Mesodermal cell (in vitro differentiated cells): ENCODE measurements around the gene E2F4.

ENCODE experiments used
- H3K27ac ChIP-seq: 2 replicates; pipeline ENCODE4 v1.7.0; 2013; ENCODE audit warnings: mild to moderate bottlenecking, low read depth, low read length, moderate library complexity; ENCODE audit not compliant: severe bottlenecking
- H3K36me3 ChIP-seq: 2 replicates; pipeline ENCODE4 v1.7.1; 2013; ENCODE audit warnings: mild to moderate bottlenecking, low read length, moderate library complexity; ENCODE audit not compliant: control insufficient read depth, insufficient read depth
- H3K4me1 ChIP-seq: one replicate; pipeline ENCODE4 v1.7.1; 2013; ENCODE audit warnings: mild to moderate bottlenecking, low read length; ENCODE audit not compliant: insufficient read depth, control insufficient read depth, poor library complexity, severe bottlenecking
- H3K4me3 ChIP-seq: 2 replicates; pipeline ENCODE4 v1.7.0; 2013; ENCODE audit warnings: low read length, control low read depth, mild to moderate bottlenecking; ENCODE audit not compliant: insufficient read depth, poor library complexity, severe bottlenecking; ENCODE audit errors: extremely low read depth
- H3K9me3 ChIP-seq: 2 replicates; pipeline ENCODE4 v1.7.1; 2013; ENCODE audit warnings: mild to moderate bottlenecking, low read length, moderate library complexity; ENCODE audit not compliant: control insufficient read depth
- WGBS, 2 experiments: methylation state at CpG; one replicate each; pipeline ENCODE4 v1.1.5; 2013; ENCODE audit warnings: missing lambda C conversion rate in 2 of 2; ENCODE audit not compliant: insufficient coverage in 2 of 2; 5-methylcytosine and 5-hydroxymethylcytosine counted together

E2F4 gene

DNA sequence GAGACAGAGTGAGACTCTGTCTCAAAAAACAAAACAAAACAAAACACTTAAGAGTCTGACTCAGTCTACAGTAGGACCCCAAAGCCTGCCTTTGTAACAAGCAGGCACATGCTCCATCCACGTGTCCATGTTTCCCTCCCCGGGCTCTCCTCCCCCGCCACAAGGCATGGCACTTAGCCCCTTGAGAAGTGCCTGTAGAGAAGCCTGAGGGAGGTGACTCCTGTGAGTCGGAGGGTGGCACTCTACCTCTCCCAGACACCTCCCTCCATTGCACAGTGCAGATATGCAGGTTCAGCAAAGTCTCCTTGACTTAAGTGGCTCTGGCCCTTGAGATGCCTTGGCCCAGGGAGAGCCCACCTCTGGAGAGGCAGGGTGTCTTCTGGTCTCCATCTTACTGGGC lies 48.6 kb downstream of the E2F4 start:
- 75 to 100% methylated on average over 1 of the region's 4 CpGs for WGBS, 2 experiments
- no peak overlapping the region for H3K4me3 ChIP-seq
- H3K4me1 ChIP-seq = peaks cover 56% of the 10 kb centered on the region
- peak overlapping the region; percentile 97 for H3K27ac ChIP-seq
- peaks cover 53% of the 10 kb centered on the region for H3K36me3 ChIP-seq
- H3K9me3 ChIP-seq = no peaks in the 10 kb centered on the region

DNA sequence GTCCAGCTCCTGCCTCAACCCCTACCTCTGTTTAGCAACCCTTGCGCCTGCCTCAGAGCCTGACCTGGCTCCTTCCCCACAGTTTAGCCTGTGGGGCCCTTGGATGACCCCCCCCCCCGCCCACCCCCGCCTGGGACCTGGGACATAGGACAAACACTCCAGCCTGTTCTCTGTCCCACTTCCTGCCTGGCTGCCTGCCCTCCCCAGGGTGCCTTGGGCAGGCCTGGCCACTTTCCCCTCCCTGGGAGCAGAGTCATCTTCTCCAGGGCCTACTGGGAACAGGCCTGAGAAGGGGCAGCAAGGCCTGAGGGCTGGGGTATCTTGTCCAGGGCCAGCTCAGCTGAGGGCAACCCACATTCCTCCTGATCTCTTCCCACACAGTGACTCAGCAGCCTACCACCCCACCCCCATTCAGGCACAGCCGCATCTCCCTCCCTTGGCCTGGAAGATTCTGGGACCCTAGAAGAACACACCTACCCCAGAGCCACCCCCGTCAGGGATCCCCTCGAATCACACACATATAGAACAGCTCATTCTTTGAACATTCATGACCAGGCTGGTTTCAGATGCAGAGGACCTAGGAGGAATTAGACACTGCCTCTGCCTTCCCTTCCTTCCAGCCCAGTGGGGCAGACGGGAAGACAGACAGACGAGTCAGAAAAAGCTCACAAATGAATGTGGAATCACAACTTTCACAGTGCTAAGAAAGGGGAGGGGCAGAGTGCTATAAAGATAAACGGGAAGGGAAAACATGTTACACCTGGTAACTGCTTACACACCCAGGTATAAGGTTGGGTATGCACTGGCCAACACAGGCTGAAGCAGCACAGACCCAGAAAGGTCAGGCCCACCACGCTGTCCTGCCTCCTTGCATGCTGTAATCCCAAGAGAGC lies 49.3 kb downstream of the E2F4 start:
- 75 to 79% methylated on average over 3 to 6 of the region's 10 CpGs for WGBS, 2 experiments
- Histone ChIP-seq H3K4me3 (no peak overlapping the region), H3K9me3 (no peaks in the 10 kb centered on the region), H3K27ac (peak overlapping the region; percentile 97), H3K36me3 (peaks cover 45% of the 10 kb centered on the region), H3K4me1 (peaks cover 58% of the 10 kb centered on the region)

DNA sequence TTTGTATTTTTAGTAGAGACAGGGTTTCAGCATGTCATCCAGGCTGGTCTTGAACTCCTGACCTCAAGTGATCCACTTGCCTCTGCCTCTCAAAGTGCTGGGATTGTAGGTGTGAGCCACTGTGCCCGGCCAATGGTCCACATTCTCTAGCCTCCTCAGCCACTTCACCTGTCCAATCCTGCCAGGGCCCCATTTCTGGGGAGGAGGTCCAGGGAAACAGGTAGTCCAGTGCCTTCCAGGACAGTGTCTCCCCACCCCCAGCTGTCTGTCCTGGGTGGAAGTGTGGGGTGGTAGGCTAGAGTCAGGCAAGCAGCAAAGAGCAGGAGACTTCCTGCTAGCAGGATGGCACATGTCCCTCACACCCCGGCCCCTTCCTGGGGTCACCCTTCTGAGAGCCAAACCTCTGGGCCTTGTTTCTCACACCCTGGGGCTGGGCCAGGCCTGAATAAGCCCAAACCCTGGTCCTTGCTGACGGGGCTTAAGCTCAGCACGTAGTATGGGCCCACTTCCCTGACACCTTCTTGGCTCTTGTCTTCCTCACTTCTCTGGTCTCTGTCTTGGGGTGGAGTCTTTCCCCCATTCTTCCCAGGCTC lies 50.3 kb downstream of the E2F4 start:
- peaks cover 58% of the 10 kb centered on the region for H3K4me1 ChIP-seq
- 87 to 93% methylated on average over 3 of the region's 4 CpGs for WGBS, 2 experiments
- peak overlapping the region; percentile 97 for H3K27ac ChIP-seq
- no peak overlapping the region for H3K4me3 ChIP-seq
- peaks cover 36% of the 10 kb centered on the region for H3K36me3 ChIP-seq
- H3K9me3 ChIP-seq = no peaks in the 10 kb centered on the region

DNA sequence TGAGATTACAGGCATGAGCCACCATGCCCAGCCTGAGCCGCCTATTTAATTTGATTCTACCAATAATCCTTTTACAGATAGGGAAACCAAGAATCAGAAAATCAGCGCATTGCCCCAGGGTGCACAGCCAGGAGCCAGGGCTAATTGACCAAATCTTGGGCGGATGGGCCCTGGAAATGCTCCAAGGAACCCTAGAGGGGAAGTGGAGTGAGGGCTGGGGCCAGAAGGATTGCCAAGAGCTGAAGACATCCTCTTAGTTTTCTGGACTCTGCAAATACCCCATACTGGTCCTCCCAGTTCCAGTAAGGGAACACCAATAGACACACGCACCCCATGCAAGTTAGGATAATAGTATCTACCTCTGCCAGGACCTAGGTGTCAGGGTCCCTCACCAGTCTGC lies 51.5 kb downstream of the E2F4 start:
- H3K27ac ChIP-seq = peak overlapping the region; percentile 96
- peaks cover 67% of the 10 kb centered on the region for H3K4me1 ChIP-seq
- no peak overlapping the region for H3K4me3 ChIP-seq
- H3K9me3 ChIP-seq = no peaks in the 10 kb centered on the region
- peaks cover 23% of the 10 kb centered on the region for H3K36me3 ChIP-seq
- WGBS, 2 experiments = 95 to 98% methylated on average over 4 of the region's 4 CpGs

DNA sequence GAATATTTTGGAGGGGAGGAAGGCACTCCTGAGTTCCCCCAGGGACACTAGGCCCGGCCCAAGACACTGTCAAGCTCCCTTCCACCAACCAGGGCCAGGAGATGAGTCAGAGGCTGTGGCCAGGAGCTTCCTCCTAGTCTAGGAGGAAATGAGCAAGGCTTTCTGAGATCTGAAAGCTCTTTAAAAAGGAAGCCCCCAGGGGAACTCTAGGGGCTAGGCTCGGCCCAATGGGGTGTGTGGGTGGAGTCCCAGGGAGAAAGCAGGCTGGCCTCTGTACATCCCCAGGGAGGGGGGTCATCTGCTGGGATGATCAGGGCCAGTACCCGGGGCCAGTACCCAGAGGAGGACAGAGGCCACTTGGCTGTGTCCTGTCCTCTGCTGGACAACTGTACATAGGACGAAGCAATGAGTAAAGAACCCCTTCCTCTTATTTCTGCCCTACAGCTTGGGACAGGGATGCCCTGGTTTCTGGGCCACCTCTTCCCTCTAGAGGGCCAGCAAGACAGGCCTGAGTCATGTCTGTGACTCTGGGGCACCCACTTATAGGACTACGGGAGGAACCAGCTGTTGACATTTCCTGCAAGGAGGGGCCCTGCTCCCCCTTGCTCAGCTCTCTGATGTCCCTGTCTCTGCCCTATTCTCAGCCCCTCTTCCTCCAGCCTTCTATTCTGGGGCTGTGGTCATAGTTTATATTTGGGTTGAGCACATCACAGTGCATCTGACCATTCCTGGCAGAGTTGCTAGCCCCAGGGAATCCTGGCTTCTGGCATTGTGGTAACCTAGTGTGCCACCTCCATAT lies 52.6 kb downstream of the E2F4 start:
- H3K4me3 ChIP-seq = peak overlapping the region; percentile 86
- 56 to 72% methylated on average over 4 to 5 of the region's 5 CpGs for WGBS, 2 experiments
- H3K4me1 ChIP-seq = peaks cover 68% of the 10 kb centered on the region
- H3K36me3 ChIP-seq = peaks cover 13% of the 10 kb centered on the region
- no peaks in the 10 kb centered on the region for H3K9me3 ChIP-seq
- peak overlapping the region; percentile 96 for H3K27ac ChIP-seq

DNA sequence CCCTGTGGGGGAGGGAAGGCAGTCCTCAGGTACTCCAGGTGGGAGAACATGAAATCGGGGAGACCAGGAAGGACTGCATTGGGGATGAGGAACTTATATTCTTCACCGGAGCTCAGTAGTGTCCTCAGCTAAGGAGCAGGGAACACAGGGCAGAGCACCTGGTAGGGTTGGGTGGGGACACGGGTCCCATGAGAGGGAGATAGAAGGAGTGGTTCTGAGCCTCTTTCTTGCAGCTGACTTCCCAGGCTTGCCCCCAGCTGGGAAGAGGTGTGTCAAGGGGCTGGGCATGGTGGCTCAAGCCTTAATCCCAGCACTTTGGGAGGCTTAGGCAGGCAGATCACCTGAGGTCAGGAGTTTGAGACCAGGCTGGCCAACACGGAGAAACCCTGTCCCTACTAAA lies 53.2 kb downstream of the E2F4 start:
- WGBS, 2 experiments = 84 to 88% methylated on average over 3 to 4 of the region's 4 CpGs
- peak overlapping the region; percentile 96 for H3K27ac ChIP-seq
- H3K4me1 ChIP-seq = peaks cover 62% of the 10 kb centered on the region
- peak overlapping the region; percentile 86 for H3K4me3 ChIP-seq
- peaks cover 8% of the 10 kb centered on the region for H3K36me3 ChIP-seq
- no peaks in the 10 kb centered on the region for H3K9me3 ChIP-seq

DNA sequence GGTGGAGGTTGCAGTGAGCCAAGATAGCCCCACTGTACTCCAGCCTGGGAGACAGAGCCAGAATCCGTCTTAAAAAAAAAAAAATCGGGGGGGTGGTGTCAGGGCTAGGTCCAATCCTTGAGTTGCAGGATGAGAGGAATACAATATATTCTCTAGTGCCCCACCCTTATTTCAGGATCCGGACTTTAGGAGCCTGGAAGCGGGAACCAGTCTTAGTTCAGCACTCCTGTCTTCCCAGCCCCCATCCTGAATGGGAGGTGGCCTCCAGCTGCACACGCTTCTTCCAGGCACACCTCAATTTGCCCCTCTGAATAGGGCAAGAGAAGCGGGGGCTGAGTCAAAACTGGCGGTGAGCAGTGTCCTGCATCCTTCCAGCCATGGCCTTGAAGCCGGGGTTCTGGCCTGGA lies 53.7 kb downstream of the E2F4 start:
- H3K4me1 ChIP-seq = peaks cover 57% of the 10 kb centered on the region
- peak overlapping the region; percentile 86 for H3K4me3 ChIP-seq
- no peaks in the 10 kb centered on the region for H3K9me3 ChIP-seq
- H3K36me3 ChIP-seq = peaks cover 8% of the 10 kb centered on the region
- peak overlapping the region; percentile 96 for H3K27ac ChIP-seq
- 15 to 32% methylated on average over 5 to 7 of the region's 8 CpGs for WGBS, 2 experiments

DNA sequence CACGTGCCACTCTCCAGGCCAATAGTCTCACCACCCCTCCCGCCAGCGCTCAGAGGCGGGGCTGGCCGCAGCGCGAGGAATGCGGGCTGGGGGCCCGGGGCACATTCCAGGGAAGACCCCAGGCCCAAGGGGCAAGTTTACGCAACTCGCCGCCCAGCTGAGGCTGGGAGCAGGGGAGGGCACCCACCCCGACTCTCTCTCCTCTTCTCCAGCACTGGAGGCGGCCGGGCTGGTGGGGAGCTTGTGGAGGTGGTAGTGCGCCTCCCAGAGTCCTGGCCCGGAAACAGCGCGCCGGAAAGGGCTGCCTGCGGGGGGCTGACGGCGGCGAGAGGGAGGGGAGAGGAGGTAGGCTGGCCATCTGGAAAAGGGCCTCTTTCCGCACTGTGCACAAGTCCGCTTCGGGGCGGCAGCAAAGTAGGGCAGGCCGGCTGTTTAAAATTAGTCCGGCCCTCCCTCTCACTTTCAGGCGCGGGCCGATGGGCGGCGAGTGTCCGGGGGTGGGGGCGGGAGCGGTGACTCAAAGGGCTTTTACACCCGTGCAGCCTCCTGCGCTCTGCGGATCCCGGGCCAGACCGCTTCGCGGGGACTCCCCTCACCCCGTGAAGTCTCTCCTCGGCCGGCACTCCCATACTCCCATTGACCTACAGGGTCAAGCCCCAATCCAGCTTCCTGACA lies 54.3 kb downstream of the E2F4 start:
- Histone ChIP-seq H3K27ac (peak overlapping the region; percentile 96), H3K36me3 (peaks cover 8% of the 10 kb centered on the region), H3K9me3 (no peaks in the 10 kb centered on the region), H3K4me3 (peak overlapping the region; percentile 86), H3K4me1 (peaks cover 54% of the 10 kb centered on the region)
- 0 to 1% methylated on average over 27 to 34 of the region's 48 CpGs for WGBS, 2 experiments

DNA sequence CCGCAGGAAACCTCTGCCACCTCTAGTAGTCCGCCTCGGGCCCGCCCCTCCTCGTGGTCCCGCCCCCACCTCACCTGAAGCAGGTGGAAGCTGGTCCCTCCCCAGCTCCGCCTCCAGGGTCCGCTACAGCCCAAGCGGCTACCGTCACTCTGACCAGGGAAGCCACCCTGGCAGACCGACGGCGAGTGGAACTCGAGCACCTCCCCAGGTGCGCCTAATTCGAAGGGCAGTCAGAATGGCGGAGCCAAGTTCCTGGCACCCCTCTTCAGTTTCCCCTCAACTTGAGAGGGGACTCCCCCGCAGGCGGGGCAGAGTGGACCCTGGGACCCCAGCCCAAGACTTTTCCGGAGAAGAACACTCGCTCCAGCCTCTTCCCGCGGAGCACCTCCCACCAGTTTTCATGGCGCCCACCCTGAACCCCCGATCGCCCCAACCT lies 54.8 kb downstream of the E2F4 start:
- H3K27ac ChIP-seq = peak overlapping the region; percentile 96
- peaks cover 49% of the 10 kb centered on the region for H3K4me1 ChIP-seq
- no peaks in the 10 kb centered on the region for H3K9me3 ChIP-seq
- peaks cover 8% of the 10 kb centered on the region for H3K36me3 ChIP-seq
- H3K4me3 ChIP-seq = peak overlapping the region; percentile 86
- WGBS, 2 experiments = 0% methylated on average over 20 to 22 of the region's 26 CpGs
